Stimulated activated CD8-positive, alpha-beta memory T cell treated with anti-CD3 and anti-CD28 coated beads, Interleukin-12 subunit alpha, Interleukin-12 subunit beta, amount 100 ng/mL, for 24 hours (primary cell): ENCODE results near the gene PRKACA.
A peak's percentile ranks its signal among the peaks of the same experiment; 100 is the strongest.
"Not testable (repeated sequence)": the region's sequence is repeated elsewhere in the genome, so short reads cannot be mapped to it uniquely, and the experiment has no call there.

Source experiments
- DNase-seq: peaks from one replicate; pipeline ENCODE4 v3.0.0-alpha.2; 2020; ENCODE audit errors: extremely low read depth

Gene PRKACA

GRCh38 chr19:14147797-14148605, 30.4 kb upstream of the PRKACA start:
- no peak for DNase-seq

- no peak for DNase-seq
These were observed 29.2 kb upstream of the PRKACA start for GRCh38 chr19:14146789-14147216.

GRCh38 chr19:14146169-14146568, 28.6 kb upstream of the PRKACA start:
- not testable (repeated sequence) for DNase-seq

- no peak for DNase-seq
These were observed 27.8 kb upstream of the PRKACA start for GRCh38 chr19:14145381-14145780.

GRCh38 chr19:14142262-14143190, 25.0 kb upstream of the PRKACA start:
- DNase-seq = no peak

GRCh38 chr19:14141041-14141440, 23.5 kb upstream of the PRKACA start:
- DNase-seq = no peak

GRCh38 chr19:14139944-14140343, 22.4 kb upstream of the PRKACA start:
- DNase-seq = no peak

GRCh38 chr19:14138576-14139265, 21.2 kb upstream of the PRKACA start:
- no peak for DNase-seq

- peak; percentile 94 for DNase-seq
These were observed 19.1 kb upstream of the PRKACA start, which contains the start of gene ASF1B for GRCh38 chr19:14136509-14137281. TSS of gene ASF1B (minus strand) at chr19:14136589. CDS start at chr19:14136456, 133 bp downstream.

GRCh38 chr19:14135985-14136508, 18.5 kb upstream of the PRKACA start:
- DNase-seq = no peak

- DNase-seq = no peak
These were observed 17.8 kb upstream of the PRKACA start for GRCh38 chr19:14135355-14135754.

GRCh38 chr19:14127929-14128509, 10.5 kb upstream of the PRKACA start:
- DNase-seq = no peak

GRCh38 chr19:14127176-14127575, 9.6 kb upstream of the PRKACA start:
- DNase-seq = no peak

- DNase-seq = no peak
These were observed 5.4 kb upstream of the PRKACA start for GRCh38 chr19:14122924-14123323.

- no peak for DNase-seq
These were observed 2.9 kb upstream of the PRKACA start for GRCh38 chr19:14120497-14120780.

GRCh38 chr19:14119644-14120496, 2.3 kb upstream of the PRKACA start:
- DNase-seq = no peak

GRCh38 chr19:14119146-14119545, 1.6 kb upstream of the PRKACA start:
- DNase-seq = no peak

- DNase-seq = no peak
These were observed 846 bp upstream of the PRKACA start for GRCh38 chr19:14118165-14119051.
